Mesenchymal stem cell (in vitro differentiated cells and primary cell): ENCODE data around the gene MYOZ2.

Experiments
- DNase-seq: peaks from one replicate; pipeline ENCODE4 v3.0.0-alpha.2; 2013
- H2AFZ ChIP-seq: one replicate; pipeline ENCODE4 v1.6.1; 2013; ENCODE audit warnings: low read depth, mild to moderate bottlenecking, control low read depth, inconsistent platforms, low read length, moderate library complexity
- H2AK5ac ChIP-seq: 2 replicates; pipeline ENCODE4 v1.6.1; 2013; ENCODE audit warnings: low read length, moderate library complexity, mild to moderate bottlenecking, inconsistent platforms; ENCODE audit not compliant: severe bottlenecking
- H2BK120ac ChIP-seq: one replicate; pipeline ENCODE4 v1.6.1; 2013; ENCODE audit warnings: low read depth, mild to moderate bottlenecking, inconsistent platforms, low read length, moderate library complexity
- H2BK12ac ChIP-seq, 2 experiments: one replicate each; pipeline ENCODE4 v1.6.1; 2013; ENCODE audit warnings: inconsistent platforms in 2 of 2, low read length in 2 of 2, mild to moderate bottlenecking in 2 of 2, moderate library complexity in 2 of 2, control low read depth in 1 of 2
- H2BK15ac ChIP-seq: one replicate; pipeline ENCODE4 v1.6.1; 2013; ENCODE audit warnings: mild to moderate bottlenecking, low read depth, inconsistent platforms; ENCODE audit not compliant: poor library complexity, severe bottlenecking
- H2BK5ac ChIP-seq: 2 replicates; pipeline ENCODE4 v1.6.1; 2013; ENCODE audit warnings: low read depth, mild to moderate bottlenecking, low read length, control low read depth, inconsistent platforms; ENCODE audit not compliant: poor library complexity, severe bottlenecking
- H3K14ac ChIP-seq, 2 experiments: one replicate each; pipeline ENCODE4 v1.6.1; 2013; ENCODE audit warnings: inconsistent platforms in 2 of 2, low read length in 2 of 2, control low read depth in 1 of 2, mild to moderate bottlenecking in 1 of 2, moderate library complexity in 1 of 2
- H3K18ac ChIP-seq, 2 experiments: one replicate each; pipeline ENCODE4 v1.6.1; 2013; ENCODE audit warnings: inconsistent platforms in 2 of 2, low read length in 2 of 2, control low read depth in 1 of 2, low read depth in 1 of 2, mild to moderate bottlenecking in 1 of 2
- H3K23ac ChIP-seq, 2 experiments: one replicate each; pipeline ENCODE4 v1.6.1; 2013; ENCODE audit warnings: inconsistent platforms in 2 of 2, low read length in 2 of 2, mild to moderate bottlenecking in 2 of 2, moderate library complexity in 2 of 2, control low read depth in 1 of 2
- H3K27ac ChIP-seq: 2 replicates; pipeline ENCODE4 v1.5.1; 2013; ENCODE audit warnings: mild to moderate bottlenecking, moderate library complexity, low read length, control low read depth, inconsistent platforms; ENCODE audit not compliant: poor library complexity, severe bottlenecking
- H3K27me3 ChIP-seq, 2 experiments: 2 replicates each; pipeline versions ENCODE4 v1.6.1 to v1.7.0; 2013; ENCODE audit warnings: low read length in 2 of 2, mild to moderate bottlenecking in 2 of 2, moderate library complexity in 2 of 2, control low read depth in 1 of 2, inconsistent platforms in 1 of 2; ENCODE audit not compliant: control insufficient read depth in 1 of 2, insufficient read depth in 1 of 2
- H3K36me3 ChIP-seq, 2 experiments: 2 replicates each; pipeline versions ENCODE4 v1.6.1 to v1.7.0; 2013; ENCODE audit warnings: low read length in 2 of 2, control low read depth in 1 of 2, inconsistent platforms in 1 of 2, low read depth in 1 of 2, mild to moderate bottlenecking in 1 of 2; ENCODE audit not compliant: insufficient read depth in 2 of 2, control insufficient read depth in 1 of 2
- H3K4ac ChIP-seq, 2 experiments: one replicate each; pipeline ENCODE4 v1.6.1; 2013; ENCODE audit warnings: inconsistent platforms in 2 of 2, low read length in 2 of 2, mild to moderate bottlenecking in 2 of 2, moderate library complexity in 2 of 2, control low read depth in 1 of 2, low read depth in 1 of 2
- H3K4me1 ChIP-seq: 2 replicates; pipeline ENCODE4 v1.6.1; 2013; ENCODE audit warnings: low read depth, low read length, control low read depth; ENCODE audit not compliant: control insufficient read depth, insufficient read depth
- H3K4me2 ChIP-seq: 2 replicates; pipeline ENCODE4 v1.6.1; 2013; ENCODE audit warnings: low read length, mild to moderate bottlenecking, inconsistent platforms; ENCODE audit not compliant: poor library complexity, severe bottlenecking
- H3K4me3 ChIP-seq, 2 experiments: 2 replicates each; pipeline versions ENCODE4 v1.5.1 to v1.7.0; 2013; ENCODE audit warnings: low read length in 2 of 2, mild to moderate bottlenecking in 2 of 2, control low read depth in 1 of 2, low read depth in 1 of 2; ENCODE audit not compliant: insufficient read depth in 1 of 2
- H3K79me1 ChIP-seq: replicated peaks from 2 replicates; pipeline ENCODE4 v1.6.1; 2013; ENCODE audit warnings: mild to moderate bottlenecking, control low read depth, low read length, inconsistent platforms; ENCODE audit not compliant: poor library complexity, severe bottlenecking
- H3K9ac ChIP-seq: 2 replicates; pipeline ENCODE4 v1.7.0; 2013; ENCODE audit warnings: mild to moderate bottlenecking, low read length, moderate library complexity
- H3K9me3 ChIP-seq: 2 replicates; pipeline ENCODE4 v1.7.0; 2013; ENCODE audit warnings: mild to moderate bottlenecking, low read length; ENCODE audit not compliant: control insufficient read depth
- H4K8ac ChIP-seq: one replicate; pipeline ENCODE4 v1.6.1; 2013; ENCODE audit warnings: inconsistent platforms, mild to moderate bottlenecking, low read length, moderate library complexity
- H4K91ac ChIP-seq: one replicate; pipeline ENCODE4 v1.6.1; 2013; ENCODE audit warnings: mild to moderate bottlenecking, low read length, inconsistent platforms
- WGBS: methylation state at CpG from one replicate; pipeline ENCODE4 v1.1.7; 2013; ENCODE audit warnings: mixed read lengths; 5-methylcytosine and 5-hydroxymethylcytosine counted together

The MYOZ2 gene

DNA sequence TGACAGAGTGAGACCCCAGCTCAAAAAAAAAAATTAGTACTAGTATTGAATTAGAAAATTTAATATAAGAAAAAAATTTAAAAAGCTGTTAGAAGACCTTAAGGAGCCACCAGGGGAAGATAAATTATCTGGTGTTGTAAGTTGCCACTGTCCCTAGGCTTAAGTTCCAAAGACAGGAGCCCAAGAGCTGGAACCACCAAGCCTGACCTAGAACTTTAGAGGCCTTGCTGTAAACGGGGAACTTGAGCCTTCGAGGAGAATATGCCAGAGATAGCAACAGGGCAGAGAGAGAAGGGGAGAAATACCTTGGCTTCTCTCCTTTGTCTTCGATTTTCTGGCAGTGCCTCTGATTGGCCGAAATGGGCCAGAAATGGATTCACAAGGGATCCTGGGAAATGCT lies 85.8 kb downstream of the MYOZ2 start:
- Histone ChIP-seq H3K18ac (no peak overlapping the region), H2BK120ac (no peak overlapping the region), H2BK12ac (no peak overlapping the region), H4K91ac (no peak overlapping the region), H3K36me3 (peaks cover 0 to 98% of the 10 kb centered on the region in 2 experiments), H3K27me3 (no peaks in the 10 kb centered on the region), H3K23ac (no peak overlapping the region), H3K9ac (peak overlapping the region; percentile 11), H2BK15ac (no peak overlapping the region), H3K4me1 (no peaks in the 10 kb centered on the region), H4K8ac (no peak overlapping the region), H3K9me3 (peaks cover 8% of the 10 kb centered on the region), H3K27ac (no peak overlapping the region), H2BK5ac (no peak overlapping the region), H2AK5ac (no peak overlapping the region), H2AFZ (no peak overlapping the region), H3K4ac (no peak overlapping the region), H3K4me3 (no peak overlapping the region), H3K4me2 (no peak overlapping the region), H3K14ac (no peak overlapping the region), H3K79me1 (peaks cover 15% of the 10 kb centered on the region)
- DNase-seq = no peak
- 69% methylated on average over 4 of the region's 4 CpGs for WGBS

DNA sequence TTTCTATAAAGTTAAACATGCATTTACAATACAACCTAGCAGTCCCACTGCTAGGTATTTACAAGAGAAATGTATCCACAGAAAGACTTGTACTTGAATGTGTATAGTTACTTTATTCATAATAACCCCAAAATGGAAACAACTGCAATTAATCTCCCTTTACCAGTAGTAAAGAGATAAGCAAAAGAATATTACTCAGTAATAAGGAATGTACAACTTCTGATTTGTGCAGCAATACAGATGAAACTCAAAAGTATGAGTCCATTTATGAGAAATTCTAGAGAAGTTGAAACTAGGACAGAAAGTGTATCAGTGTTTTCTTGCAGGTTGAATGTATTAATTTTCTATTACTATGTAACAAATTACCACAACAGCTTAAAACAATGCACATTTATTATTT lies 92.1 kb downstream of the MYOZ2 start:
- Histone ChIP-seq H3K4me1 (no peaks in the 10 kb centered on the region), H3K27ac (no peak overlapping the region), H3K4ac (no peak overlapping the region), H2BK12ac (no peak overlapping the region), H3K9me3 (peaks cover 8% of the 10 kb centered on the region), H3K79me1 (peaks cover 15% of the 10 kb centered on the region), H4K8ac (no peak overlapping the region), H3K4me3 (no peak overlapping the region), H2AFZ (no peak overlapping the region), H3K27me3 (no peaks in the 10 kb centered on the region), H2AK5ac (no peak overlapping the region), H3K18ac (no peak overlapping the region), H3K9ac (peak overlapping the region; percentile 44), H3K23ac (no peak overlapping the region), H4K91ac (no peak overlapping the region), H2BK5ac (no peak overlapping the region), H3K14ac (no peak overlapping the region), H2BK15ac (no peak overlapping the region), H2BK120ac (no peak overlapping the region), H3K4me2 (no peak overlapping the region), H3K36me3 (peaks cover 4 to 98% of the 10 kb centered on the region in 2 experiments)
- DNase-seq = peak; percentile 26

DNA sequence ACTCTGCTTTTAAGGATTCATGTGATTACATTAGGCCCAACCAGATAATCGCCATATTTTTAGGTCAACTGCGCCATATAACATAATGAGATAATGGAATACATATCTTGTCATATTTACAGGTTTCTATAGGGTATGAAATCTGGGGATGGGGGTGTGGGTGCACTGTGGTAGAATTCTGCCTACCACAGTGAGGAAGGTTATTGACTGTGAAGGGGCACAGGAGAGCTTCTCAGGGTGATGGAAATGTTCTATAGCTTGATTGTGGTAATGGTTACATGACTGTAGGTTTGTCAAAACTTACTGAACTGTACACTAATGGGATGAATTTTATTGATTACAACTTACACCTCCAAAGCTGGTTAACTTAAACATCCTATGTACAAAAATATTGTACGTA lies 92.8 kb downstream of the MYOZ2 start:
- Histone ChIP-seq H3K23ac (no peak overlapping the region), H3K14ac (no peak overlapping the region), H3K18ac (no peak overlapping the region), H4K91ac (no peak overlapping the region), H2BK12ac (no peak overlapping the region), H2BK5ac (no peak overlapping the region), H3K36me3 (peaks cover 4 to 96% of the 10 kb centered on the region in 2 experiments), H3K9me3 (peaks cover 8% of the 10 kb centered on the region), H3K4me2 (no peak overlapping the region), H3K79me1 (peaks cover 15% of the 10 kb centered on the region), H3K27me3 (no peaks in the 10 kb centered on the region), H3K27ac (no peak overlapping the region), H2BK15ac (no peak overlapping the region), H3K4me1 (no peaks in the 10 kb centered on the region), H3K4me3 (no peak overlapping the region), H3K4ac (peak overlapping the region in 1 of 2 experiments; percentile 10), H4K8ac (no peak overlapping the region), H2BK120ac (no peak overlapping the region), H3K9ac (peak overlapping the region; percentile 44), H2AFZ (no peak overlapping the region), H2AK5ac (no peak overlapping the region)
- WGBS = no CpG with 5 or more reads among the region's 3 CpGs
- DNase-seq = no peak

DNA sequence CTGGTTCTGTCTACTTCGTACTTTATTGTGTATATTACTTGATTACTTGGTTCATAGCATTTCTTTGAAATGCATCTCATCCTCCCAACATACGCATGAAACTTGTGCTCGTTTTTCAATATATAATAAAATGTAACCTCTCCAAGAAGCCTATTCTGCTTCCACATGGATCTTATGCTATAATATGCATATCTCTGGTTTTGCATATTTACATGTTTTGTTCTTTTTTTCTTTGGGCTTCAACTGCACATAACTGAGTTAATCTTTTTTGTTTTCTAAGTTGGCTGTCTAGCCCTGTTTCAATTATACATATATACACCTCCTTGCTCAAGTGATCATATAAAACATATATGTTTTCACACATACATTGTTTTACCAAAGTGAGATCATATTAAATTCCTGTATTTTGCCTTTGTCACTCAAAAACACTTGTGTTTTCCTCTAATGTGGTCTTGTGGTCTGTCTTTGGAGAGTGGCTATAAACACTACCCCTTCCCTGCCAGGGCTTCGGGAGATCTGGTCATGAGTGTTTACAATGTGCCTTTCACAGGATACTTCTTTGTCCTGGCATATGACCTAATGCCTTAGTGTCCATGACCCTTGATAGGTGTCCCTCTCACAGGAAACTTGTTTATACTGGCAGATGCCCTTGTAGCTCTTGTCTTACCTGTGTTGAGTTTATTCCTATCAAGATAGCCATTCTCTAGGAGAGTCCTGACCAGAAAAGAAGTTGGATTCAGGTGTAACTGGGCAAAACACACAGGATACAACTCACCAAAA lies 94.5 kb downstream of the MYOZ2 start:
- H2BK5ac ChIP-seq = no peak overlapping the region
- H3K36me3 ChIP-seq = peaks cover 4 to 94% of the 10 kb centered on the region in 2 experiments
- no peaks in the 10 kb centered on the region for H3K27me3 ChIP-seq
- no peak overlapping the region for H3K23ac ChIP-seq
- no peak overlapping the region for H3K14ac ChIP-seq
- no peaks in the 10 kb centered on the region for H3K9me3 ChIP-seq
- H2BK15ac ChIP-seq = no peak overlapping the region
- no peak overlapping the region for H2AK5ac ChIP-seq
- H3K9ac ChIP-seq = peak overlapping the region; percentile 39
- DNase-seq = no peak
- H2AFZ ChIP-seq = no peak overlapping the region
- no peak overlapping the region for H2BK120ac ChIP-seq
- H3K4me2 ChIP-seq = no peak overlapping the region
- H3K4me3 ChIP-seq = no peak overlapping the region
- peaks cover 21% of the 10 kb centered on the region for H3K79me1 ChIP-seq
- H3K4ac ChIP-seq = no peak overlapping the region
- no peak overlapping the region for H4K91ac ChIP-seq
- no peak overlapping the region for H3K27ac ChIP-seq
- no peaks in the 10 kb centered on the region for H3K4me1 ChIP-seq
- 77% methylated on average over 2 of the region's 4 CpGs for WGBS
- H4K8ac ChIP-seq = no peak overlapping the region
- H3K18ac ChIP-seq = no peak overlapping the region
- H2BK12ac ChIP-seq = no peak overlapping the region
